HG03095 (cell line): ENCODE data around the gene NGEF.

Source experiments
- ATAC-seq: cut with Tn5 transposase; IDR thresholded peaks from one replicate; pipeline ENCODE4 v1.9.1; 2021; ENCODE audit warnings: moderate library complexity; ENCODE audit not compliant: unreplicated experiment

Gene NGEF

DNA sequence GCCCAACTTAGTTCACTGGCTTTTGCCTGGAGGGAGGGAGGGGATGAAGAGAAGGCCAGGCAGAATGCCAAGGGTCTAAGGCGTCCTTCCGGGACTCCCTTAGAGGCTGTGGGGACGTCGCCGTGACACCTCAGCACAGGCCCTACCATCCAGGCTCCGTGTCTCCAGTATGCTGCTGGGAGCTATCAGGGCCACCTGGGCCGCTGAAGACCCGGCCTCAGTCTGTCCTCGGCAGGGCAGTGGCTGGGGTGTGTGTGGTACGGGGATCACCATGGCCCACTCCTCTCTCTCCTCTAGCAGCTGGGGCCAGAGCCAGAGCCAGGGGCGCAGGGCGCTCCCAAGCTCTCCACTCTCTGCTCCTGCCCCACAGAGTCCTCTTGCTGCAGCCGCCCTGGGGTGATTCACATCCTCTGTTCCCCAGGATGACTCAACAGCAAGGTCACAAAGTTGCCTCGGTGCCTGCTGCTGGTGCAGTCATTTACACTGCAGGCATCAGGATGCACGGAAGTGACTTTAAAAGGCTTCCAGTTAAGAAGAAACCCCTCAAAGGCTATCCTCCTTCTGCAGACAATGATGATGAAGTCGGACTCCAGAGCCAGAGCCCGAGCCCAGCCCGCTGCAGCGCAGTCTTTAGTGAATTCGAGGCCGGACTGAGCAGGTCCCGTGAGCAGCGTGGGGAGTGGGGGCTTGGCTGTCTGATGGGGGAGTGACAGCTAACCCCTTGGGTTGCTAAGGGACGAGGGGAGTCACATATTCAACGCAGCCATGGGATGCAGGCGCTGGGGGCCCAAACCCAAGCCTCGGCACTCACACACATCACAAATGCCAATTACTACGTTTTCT is 111.1 kb downstream of the NGEF start:
- no peak for ATAC-seq

DNA sequence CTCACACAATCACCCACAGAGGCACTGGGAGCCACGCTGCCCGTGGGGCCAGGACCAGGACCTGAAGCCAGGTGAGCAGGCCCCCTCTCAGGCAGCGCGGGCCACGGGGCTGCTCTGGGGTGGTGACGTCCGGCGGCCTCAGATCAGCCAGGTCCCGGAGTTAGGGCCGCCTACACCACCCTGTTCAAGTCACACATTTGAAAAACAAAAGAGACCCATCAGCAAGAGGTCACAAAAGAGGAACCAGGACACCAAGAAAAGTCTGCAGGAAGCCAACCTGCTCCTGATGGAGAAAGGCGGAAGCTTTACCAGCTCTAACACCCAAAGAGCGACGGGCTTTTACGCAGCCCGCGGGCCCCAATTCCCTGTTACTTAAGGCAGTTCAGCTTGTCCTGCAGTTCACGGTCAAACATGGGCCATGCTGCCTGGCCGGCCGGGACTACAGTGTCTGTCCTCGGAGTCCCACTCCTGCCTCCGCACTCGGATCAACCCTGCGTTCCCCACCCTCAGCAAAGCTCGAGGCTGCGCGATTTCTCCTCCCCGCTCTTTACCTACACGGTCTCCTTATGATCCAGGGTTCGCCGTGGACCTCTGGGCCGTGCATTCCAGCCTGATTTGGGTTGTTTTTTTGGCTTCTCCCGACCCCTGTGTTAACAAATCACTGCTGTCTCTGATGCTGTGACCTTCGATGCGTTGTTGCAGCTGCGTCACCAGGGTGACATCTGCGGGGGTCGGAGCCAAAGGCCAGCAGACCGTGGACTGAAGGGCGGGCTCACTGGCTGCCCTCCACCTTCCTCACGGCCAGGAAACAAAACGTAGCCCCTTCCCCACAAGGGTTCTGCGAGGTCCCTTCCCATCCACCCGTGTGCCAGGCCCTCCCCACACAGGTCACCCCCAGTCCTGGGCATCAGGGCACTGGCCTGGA is 112.0 kb downstream of the NGEF start:
- no peak for ATAC-seq

DNA sequence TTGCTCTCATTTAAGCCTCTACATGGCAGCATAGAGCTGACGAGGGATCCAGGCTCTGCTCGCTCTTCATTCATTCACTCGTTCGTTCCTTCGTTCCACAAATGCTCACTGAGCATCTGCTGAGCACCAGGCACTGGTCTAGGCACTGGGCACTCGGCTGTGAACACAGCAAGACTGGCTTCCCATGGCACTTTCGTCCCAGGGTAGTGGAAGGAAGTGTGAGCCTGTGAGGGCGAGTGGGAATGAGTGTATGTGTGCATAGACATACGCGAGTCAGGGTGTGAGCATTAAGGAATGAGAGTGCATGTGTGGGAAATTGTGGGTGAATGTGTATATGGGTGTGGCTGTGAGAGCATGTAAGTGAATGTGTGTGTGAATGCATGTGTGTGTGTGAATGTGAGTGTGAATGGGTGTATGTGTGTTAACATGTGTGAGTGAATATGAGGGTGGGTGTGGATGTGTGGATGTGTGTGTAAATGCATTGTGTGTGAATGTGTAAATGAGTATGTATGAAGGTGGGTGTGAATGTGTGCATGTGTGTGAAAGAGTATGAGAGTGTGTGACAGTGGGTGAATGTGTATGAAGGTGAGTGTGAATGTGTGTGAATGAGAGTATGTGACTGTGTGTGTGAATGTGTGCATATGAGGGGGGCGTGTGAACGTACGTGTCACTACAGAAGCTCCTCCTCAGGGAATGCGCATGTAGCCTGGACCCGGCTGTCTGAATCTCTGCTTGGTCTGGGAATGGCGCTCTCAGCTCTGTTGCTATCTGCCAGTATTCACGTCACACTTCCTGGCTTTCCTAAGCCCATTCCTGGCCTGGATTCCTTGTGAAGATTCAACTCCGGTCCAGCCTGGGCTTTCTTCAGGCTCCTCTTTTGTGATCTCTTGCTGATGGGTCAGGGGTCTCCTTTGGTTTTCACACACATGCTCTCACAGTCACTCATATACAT is 114.2 kb downstream of the NGEF start:
- no peak for ATAC-seq

DNA sequence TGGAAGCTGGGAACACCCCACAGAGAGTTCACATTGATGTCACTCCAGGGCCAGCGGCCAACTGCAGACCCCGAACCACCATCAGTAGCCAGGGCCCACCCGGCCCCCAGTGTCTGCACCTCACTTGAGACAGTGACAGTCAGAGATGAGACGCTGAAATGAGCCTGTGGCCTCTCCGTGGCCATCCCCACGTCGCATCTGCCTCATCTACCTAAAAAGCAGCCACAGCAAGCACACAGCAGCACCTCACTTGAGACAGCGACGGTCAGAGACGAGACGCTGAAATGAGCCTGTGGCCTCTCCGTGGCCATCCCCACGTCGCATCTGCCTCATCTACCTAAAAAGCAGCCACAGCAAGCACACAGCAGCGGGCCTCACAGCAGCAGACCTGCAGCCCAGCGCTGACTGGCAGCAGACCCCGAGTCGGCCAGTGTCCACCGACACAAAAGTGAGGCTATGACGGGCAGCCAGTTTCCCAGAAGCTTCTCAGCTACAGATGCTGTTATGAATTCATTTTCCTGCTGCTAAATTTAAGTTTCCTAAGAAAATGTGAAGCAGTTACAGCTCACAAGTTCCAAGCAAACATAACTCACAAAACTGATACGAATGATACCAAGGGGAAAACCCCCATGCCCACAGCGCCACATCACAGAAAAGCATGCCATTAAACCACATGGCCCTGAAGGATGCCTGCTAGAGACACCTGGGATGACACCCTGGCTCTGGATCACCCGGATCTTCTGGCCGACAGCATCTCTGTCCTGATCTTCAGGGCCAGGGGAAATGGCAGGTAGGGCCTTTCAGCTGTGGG is 115.3 kb downstream of the NGEF start:
- no peak for ATAC-seq

DNA sequence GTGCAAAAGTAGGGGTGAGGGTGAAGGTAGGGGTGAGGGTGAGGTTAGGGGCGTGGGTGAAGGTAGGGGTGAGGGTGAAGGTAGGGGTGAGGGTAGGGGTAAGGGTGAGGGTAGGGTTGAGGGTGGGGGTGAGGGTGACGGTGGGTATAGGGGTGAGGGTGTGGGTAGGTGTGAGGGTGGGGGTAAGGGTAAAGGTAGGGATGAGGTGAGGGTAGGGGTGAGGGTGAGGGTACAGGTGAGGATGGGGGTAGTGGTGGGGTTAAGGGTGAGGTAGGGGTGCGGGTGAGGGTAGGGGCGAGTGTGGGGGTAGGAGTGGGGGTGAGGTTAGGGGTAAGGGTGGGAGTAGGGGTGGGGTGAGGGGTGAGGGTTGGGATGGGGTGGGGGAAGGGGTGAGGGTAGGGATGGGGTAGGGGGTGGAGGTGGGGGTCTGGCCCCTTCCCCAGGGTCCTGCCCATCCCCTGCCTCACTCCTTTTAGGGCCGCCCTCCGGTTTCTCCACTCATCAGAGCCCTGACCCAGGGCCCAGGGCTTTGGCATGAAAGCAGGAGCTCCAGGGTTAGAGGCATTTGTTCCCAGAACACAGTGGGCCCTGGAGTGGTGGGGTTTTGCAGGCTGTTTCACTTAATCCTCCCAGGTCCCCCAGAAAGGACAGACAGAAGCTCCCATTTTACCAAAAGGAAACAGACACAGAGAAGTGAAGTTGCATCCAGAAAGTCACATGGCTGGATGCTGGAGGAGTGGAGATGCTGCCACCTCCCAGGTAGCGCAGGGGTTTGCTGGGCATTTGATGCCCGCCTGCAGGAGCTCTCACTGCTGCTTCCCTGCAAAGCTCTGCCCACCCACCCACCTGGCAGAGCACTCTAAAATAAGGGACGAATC is 116.1 kb downstream of the NGEF start:
- no peak for ATAC-seq

DNA sequence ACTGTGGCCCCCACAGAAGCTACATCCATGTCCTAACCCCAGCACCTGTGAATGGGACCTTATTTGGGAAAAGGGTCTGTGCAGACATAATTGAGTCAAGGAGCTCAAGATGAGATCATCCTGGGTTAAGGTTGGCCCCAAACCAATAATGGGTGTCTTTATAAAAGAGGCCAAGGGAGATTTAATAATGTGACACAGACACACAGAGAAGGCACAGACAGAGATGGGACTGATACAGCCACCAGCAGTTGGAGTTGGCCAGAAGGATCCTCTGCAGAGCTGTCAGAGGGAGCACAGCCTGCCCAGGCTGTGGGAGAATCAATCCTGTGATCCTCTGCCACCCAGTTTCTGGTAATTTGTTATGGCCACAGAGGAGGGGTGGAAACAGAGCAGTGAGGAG is 116.9 kb downstream of the NGEF start:
- ATAC-seq: no peak

DNA sequence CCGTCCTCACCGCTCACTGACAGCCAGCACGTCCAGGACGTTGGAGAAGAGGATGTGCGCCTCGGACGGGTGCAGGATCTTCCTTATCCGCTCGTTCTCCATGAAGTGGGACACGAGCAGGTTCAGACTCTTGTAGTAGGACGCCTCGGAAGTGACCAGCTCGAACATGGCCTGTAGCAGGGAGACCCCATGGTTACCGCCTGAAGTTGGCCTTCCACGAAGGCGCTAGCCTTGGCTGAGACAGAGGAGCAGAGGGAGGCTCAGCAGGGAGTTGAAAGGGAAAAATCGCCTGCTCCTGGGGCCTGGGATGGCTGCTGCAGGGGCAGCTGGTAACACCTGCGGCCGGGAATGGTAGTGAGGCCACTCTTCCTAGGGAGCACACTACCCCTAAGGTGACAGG is 118.3 kb downstream of the NGEF start:
- no peak for ATAC-seq

DNA sequence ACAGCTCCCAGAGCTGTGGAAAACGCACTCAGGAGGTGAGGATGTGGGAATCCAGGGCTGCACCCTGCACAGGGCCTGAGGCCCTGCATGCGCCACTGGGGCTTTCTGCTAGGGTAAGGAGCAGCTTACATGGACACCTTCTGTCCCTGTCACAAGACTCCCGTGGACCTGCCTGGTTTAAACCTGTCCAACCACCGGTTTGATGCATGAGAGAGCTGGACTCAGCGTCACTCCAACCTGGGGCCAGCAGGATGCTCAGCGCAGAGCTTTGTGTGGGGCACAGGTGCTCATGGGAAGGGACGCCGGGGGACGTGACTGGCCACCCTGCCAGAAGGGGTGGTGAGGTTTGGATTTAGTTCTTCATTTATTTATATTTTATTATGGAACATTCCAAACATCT is 118.8 kb downstream of the NGEF start:
- ATAC-seq: no peak

DNA sequence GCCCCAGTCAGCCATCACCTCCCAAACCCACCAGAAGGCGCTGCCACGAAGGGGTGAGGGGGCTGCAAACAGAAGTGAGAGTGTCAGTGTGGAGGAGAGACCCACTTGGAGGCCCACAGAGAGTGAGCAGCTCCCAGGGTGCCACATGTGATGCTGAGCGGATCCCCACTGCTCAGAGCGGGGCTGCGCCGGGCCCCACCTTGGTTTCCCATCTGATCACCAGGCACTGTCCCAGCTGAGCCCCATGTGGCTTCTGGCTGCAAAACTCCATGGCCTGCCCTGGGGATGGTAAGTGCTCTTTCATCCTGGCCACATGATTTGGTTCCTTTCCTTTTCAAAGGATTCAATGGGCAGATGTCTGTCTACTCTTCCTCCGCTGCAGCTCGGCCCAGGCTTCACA is 119.2 kb downstream of the NGEF start:
- no peak for ATAC-seq

DNA sequence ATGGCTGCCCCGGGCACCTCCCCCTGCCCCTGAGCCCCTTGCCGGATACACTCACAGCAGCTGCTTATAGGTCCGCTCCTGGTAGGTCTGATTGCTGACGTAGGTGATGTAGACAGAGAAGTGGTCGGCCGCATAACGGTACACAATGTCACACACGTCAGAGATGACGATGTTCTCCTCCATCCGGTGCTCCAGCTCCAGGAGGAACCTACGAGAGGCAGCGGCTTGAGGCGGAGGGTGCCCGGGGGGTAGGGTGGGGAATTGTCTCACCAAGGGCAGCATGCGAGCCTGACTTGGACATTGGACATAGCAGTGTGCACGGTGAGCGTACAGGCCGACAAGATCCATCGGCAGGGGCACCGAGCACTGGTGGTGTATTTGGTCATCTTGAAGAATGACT is 120.2 kb downstream of the NGEF start:
- ATAC-seq: no peak

DNA sequence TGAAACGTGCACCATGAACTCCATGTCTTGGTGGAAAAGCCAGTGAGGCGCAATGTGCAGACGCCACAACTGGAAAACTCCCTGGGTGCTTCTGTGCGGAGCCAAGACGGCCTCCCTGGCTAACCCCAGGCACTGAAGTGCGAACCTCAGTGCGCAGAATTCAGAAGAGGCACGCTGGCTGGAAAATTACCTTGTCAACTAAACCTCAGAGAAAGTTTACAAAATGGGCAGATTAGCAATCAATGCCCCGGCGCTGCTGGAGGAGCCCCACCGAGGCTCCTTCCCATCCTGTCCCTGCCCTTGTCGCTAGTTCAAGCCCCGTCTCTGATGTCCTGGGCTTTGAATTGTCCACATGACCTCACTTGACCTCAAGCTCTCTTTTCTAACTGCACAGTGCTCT is 120.8 kb downstream of the NGEF start:
- no peak for ATAC-seq

DNA sequence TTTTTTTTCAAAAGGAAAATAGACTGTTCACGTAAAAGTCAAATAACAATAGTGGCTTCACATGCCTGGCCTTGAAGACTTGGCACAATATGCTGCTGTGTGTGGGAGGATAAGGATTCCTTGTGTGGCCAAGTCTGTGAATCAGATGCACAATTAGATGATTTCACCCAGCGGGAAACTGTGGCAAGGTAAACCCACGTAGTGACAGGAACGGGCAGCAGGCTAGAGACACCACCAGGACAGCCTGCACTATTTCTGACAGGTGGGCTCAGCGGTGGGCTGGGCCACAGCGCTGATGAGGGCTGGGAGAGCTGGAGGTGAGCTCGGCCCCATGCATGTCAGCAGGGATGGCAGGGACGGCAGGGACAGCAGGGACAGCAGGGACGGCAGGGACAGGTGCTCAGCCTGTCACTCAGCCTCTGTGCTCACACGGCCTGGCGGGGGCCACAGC is 121.4 kb downstream of the NGEF start:
- ATAC-seq: no peak

DNA sequence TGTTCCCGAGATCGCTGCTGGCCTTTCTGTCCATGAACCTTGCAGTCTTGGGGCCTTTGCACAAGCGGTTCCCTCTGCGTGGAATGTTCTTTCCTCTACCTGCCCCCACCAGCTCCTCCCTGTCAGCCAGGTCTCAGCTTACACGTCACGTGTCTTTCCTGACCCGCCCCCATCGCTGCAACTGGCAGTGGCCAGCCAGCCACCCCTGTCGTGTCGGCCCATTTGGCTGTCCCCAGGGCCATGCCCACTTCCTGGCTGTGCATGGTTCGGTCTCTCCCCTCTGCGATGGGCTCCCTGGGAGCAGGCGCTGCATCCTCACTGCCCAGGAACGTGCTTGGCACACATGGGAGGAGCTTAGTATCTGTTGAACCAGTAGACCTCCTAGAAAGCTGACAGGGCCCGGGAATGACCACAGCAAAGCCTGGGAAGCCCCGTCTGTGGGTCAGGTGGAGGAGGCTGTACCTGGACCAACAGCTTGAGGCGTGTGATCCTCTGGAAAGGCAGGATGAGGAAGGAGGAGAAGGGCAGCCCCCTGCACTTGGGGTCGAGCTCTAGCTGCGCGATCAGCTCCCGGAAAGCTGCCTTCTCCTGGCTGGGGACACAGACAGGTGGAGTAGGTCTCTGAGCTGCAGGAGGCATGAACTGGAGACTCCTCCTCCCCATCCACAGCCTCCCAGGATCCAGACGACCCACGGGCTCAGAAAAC is 122.0 kb downstream of the NGEF start:
- no peak for ATAC-seq

DNA sequence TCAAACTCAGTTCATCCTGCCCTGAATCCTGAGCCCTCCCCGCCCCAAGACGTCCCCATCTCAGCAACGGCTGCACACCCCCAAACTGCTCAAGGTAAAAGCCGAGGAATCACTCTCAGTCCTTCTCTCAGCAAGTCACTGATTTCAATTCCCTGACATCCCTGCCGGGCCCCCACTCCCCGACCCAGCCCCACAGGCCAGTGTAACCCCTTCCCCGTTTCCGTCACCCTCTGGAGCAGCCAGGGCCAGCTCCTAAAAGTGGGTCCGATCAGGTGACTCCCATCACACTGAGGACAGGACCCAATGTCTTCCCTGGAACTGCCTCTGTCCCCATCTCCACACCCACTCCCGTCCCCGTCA is 122.5 kb downstream of the NGEF start:
- ATAC-seq: no peak

DNA sequence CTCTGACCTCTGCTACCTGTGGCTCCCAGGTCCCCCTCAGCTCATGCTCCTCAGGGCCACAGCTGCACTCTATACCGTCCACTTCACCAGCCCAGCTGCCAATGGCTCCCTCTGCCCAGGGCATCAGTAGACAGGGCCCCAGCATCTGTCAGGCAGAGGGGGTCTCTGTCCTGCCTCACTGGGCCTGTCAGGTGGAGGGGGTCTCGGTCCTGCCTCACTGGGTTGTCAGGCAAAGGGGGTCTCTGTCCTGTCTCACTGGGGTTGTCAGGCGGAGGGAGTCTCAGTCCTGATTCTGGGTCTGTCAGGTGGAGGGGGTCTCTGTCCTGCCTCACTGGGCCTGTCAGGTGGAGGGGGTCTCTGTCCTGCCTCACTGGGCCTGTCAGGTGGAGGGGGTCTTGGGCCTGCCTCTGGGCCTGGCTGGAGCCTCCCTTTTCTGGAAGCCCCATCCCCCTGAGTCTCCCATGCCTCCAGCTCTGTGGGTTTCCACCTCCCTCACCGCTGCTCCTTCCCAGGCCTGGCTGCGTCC is 123.1 kb downstream of the NGEF start:
- ATAC-seq: no peak

DNA sequence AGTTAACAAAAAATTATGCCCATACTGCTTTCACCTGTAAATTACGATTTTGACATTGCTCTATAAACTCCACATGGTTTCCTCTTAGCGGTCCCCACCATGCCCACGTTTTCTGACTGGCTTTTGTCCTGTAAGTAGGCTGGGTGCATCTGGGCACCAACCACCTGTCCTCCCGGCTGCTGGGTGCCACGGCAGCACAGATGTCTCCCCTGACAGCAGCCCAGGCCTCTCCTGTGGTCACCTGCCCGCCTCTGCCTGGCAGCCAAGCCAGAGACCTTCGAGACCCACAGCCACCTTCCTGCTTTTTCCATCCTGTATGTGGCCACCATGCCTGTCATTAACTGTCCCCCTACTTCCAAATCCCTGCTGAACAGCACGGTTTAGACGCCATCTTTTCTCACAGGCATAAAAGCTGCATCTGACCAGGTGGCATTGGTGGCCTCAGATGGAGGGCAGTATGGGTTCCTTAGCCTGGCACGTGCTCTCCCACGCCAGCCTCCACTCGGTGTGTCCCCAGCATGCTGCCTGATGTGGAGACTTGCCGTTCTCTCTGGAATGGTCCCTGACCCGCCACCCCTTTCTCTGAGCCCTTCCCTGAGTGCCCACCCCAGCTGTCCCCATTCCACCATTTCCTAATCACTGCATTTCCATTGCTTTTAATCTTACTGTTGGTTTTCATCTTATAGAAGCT is 124.1 kb downstream of the NGEF start:
- ATAC-seq: no peak

DNA sequence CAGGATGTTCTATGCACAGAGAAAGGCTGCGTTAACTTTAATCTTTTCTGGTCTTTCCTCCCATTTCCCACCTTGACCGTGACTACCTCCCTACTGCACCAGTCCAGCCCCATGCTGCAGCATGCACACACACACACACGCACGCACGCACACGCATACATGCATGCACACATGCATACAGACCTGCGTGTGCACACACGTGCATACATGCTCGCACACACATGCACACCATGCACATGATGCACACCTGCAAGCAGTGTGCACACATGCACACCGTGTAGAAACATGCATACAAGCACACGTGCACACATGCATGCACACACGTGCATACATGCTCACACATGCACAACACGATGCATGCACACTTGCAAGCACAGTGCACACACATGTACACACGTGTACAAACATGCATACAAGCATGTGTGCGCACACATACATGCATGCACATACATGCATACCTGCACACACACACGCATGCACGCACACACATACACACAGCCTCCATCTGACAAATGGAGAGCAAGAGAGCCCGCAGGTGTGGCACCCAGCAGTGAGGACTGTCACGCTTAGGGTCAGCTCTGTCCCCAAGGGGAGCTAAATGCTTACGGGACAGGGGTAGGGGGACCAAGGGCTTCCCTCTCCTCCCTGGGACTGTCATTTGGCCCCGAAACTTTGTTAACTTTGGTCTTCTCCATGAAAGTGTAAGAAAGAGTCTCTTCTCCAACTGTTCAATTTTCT is 124.8 kb downstream of the NGEF start:
- ATAC-seq: no peak
